ENCODE data around the gene SUMO3.

The SUMO3 gene

DNA sequence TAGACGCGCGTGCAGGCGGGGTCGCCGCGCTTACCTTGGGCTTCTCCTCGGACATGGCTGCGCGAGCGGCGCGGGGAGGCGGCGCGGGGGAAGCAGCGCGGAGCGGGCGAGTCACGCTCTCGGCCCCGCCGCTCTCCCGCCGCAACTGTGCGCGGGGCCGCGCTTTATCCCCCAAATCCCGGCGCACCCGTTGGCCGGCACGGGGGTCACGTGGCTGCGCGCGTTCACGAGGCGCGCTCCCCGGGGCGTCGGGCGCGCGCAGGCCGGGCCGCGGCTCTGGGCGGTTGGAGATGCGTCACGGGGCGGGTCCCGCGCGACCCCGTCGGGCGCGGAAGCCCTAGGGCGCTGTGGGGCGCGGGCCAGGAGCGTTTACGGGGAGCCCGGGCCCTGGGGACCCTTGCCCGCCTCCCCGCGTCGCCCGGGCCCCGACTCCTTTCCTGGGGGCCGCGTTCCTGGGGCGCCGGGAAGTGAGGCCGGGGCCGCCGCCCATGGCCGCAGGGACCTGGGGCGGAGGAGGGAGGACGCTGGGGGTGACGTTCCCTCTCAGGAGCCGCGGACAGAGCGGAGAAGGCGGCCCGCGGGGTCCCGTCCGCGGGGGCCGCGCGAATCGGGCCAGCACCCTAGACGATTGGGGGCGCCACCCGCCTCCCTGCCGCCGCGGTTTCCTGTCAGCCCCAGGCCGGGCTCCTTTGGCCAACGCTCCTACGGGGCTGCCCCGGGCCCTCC is at the start of gene SUMO3:
Gene SUMO3 (minus strand): TSS at position 149 of the 726 bp plus-strand sequence. CDS start 94 bp downstream, at position 55.
- peak; percentile 89 to 93 for DNase-seq

DNA sequence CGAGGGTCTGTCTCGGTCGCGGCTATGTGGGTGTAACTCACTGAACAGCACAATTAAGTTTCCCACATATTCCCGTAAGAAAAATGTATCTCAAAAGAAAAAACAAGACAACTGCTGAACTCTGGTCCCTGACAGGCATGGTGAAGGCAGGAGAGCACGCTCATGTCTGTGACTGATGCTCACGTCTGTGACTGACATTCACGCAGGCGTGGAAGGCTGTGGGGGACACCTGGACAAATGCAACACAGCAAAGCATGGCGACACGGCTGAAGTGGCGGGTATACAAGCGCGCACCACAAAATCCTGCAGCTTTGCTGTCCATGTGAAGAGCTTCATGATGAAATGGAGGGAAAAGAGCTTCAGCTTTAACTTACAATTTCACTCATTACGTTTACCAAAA is 49.6 kb upstream of the SUMO3 start:
- DNase-seq = no peak

DNA sequence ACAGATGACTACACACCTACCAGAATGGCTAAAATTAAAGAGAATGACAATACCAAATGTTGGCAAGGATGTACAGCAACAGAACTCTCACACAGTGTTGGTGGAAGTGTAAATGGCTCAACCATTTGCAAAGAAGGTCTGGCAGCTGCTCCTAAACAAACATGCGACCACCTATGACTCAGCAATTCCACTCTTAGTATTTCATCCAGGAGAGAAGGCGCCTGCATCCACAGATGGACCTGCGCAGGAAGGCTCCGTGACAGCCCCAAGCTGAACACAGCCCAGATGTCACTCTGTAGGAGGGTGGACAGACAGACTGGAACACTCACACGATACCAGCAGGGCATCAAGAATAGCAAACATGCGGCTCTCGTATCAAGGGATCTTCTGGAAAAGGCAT is 48.9 kb upstream of the SUMO3 start:
- DNase-seq = no peak

DNA sequence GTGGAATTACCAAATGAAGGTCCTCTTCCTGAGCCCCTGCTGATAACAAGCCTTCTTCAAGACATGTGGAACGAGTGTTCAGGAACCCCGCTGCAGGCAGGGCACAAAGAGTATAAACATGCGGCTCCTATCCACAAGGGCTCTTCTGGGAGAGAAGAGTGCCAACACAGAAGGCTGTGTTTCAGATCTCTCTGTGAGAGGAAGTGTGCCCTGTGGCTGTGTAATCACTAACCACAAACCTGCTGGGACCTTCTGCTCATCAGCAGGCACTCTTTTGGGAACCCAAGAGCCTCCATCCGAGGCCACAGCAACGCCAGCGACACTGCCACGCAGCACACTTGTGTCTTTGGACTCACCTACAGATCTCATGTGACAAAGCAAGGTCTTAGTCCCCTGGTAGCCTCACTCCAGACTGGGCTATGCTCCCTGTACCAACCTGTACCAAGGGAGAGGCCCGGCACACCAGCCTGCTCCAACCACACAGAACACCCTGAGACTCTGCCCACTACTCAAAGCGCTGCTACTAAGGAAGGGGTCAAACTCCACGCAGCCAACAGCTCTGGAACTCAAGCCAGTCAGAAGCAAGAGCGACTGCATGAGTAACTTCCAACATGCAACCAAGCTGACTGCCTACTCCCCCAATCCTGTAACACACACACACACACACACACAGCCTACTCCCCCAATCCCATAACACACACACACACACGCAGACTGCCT is 47.9 kb upstream of the SUMO3 start:
- peak; percentile 35 to 43 for DNase-seq

DNA sequence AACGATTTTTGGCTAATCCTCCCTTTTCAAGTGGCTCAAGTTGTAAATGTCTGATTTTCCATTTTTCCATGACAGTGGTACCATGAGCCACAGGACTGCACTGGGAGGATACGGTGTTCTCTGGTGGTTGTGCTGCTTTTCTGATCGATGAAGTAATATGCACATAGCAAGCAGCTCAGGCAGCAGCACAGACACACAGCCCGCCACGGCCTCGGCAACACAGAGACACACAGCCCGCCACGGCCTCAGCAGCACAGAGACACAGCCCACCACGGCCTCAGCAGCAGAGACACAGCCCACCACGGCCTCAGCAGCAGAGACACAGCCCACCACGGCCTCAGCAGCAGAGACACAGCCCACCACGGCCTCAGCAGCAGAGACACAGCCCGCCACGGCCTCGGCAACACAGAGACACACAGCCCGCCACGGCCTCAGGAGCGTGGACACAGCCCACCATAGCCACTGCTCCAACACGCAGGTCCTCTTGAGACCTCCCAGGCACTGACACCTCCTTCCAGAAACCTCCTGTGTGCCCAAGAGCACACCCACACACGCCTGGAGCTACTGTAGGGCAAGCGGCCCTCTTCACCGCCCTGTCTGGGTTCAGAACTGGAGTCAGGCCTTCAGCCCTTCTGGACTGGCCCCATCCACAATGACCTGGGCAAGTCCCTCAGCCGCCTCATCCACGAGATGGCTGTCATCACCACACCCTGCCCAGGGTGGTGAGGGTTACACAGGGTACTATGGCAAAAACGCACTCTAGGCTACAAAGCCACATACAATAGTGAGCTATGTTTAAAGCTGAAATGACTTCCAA is 45.2 kb upstream of the SUMO3 start:
- DNase-seq = no peak

DNA sequence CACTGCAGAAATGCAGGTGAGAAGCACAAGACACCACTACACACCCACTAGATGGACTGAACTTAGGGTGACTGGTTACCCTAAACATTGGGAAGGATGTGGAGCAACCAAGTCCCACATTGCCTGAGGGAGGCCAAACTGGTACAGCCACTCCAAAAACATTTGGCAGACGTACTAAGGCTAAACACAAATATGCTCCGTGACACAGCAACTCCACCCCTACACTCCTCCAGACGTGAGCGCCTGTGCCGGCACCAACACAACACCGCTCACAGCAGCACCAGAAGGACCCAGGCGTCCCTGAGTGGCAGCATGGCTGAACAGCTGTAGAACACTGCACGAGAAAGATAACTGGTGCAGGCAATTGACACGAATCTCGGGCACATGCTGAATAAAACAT is 40.9 kb upstream of the SUMO3 start:
- no peak for DNase-seq

DNA sequence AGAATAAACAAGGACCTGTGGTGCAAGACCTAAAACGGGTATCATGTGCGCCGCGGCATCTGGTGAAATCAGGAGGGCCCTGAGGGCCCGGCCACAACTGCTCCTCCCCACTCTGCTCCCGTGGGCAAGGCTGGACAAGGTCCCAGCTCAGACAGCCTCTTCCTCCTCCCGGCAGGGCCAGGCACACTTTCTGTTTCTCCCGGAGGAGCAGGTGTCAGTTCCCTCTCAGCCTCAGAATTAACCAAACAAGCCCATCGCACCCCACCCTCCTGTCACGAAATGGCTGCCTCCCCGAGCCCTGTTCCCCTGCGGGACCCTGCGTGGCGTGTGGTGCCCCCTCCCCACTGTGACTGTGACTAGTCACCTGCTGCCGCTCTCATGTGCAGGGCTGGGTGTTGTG is 40.4 kb upstream of the SUMO3 start:
- DNase-seq = no peak

DNA sequence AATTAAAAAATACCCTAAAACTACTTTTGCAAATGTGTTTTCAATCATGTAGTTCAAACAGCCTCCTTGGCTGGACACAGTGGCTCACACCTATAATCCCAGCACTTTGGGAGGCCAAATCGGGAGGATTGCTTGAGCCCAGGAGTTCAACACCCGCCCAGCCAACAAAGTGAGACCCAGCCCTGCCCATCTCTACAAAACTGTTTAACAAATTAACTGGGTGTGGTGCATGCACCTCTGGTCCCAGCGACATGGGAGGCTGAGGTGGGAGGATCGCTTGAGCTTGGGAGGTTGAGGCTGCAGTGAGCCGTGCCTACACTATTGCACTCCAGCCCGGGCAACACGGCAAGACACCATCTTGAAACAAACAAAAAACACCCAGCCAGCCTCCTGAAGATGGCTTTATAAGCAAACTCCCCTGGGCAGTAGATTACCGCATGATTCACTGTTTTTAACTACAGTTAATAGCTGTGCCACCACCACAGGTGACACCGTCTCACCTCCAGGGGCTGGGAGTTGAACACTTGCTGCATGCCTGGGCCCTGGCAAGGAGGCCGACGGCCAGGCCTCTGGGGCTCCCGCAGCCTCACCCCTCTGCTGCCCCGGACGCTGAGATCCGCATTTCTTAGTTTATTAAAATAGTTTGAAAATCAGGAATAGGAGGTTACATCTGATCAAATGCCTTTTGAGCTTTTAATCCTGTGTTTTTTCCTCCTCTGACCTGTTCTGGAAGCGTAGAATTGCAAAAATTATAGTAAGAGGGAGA is 39.4 kb upstream of the SUMO3 start:
- no peak for DNase-seq

DNA sequence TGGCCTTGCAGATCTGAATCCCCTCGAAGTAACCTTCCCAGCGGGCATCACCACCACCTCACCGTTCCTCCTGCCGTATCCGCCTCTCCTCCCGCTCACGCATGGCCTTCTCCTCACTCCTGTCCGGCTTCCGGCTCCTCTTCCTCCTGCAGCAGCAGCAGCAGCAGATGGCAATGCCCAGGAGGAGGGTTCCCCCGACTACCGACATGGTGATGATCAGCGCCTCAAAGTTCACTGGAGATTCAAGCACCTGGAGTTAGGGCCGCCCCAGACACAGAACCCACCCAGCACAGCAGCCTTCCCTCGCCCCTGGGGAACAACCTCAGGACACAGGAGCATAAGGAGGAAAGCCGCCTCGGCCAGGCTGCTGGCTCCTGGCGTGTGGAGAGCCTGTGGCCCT is 38.3 kb upstream of the SUMO3 start:
- no peak for DNase-seq

DNA sequence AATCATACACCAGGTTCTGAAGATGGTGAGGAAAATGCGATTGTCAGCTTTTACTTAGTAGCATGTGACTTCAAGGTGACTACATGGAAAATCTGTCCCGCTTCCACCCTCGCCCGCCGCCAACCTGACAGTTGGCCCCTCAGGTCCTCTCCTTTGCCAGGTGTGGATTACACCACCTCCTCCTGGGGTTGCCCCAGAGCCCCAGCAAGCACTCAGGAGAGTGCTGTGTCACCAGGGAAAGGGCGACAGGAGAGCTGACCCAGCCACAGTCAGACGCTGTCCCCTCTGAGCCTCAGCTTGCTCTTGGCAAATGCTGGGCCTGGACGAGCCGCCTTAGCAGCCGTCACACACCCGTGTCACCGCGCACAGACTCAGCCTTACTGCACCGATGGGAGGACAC is 37.7 kb upstream of the SUMO3 start:
- DNase-seq = no peak

DNA sequence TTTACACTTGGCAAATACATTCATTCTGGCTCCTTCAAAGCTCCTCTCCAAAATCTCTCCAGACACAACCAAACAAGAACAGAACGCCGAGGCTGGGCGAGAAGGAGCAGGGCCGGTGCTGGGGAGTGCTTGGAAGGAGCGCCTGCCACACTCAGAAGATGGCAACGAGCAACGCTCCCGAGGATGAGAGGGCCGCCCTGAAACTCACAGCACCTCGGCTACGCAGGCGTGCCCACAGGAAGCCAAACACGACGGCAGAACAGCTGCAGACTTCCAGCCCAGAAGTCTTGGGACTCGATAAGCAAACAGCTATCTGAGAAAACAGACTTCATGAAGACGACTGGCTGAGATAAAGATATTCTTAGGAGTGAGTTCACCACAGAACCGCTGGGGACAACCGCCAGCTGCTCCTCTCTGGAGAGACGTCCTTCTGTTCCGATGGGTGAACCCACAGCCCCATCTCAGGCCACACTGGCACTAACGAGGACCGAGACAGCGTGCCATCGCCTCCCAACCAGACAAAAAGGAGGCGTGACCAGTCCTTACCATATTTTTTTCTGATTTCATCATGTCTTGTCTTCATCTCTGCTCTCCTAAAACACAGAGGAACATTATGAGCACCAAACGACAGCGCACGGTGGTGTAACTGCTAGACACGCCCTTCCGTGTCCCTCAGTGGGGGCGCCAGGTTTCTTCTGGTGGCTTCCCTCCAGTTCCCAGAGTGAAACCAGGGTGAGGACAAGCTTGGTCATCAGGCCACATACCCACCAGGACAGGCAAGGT is 37.0 kb upstream of the SUMO3 start:
- peak in 1 of 2 donors; percentile 16 for DNase-seq

DNA sequence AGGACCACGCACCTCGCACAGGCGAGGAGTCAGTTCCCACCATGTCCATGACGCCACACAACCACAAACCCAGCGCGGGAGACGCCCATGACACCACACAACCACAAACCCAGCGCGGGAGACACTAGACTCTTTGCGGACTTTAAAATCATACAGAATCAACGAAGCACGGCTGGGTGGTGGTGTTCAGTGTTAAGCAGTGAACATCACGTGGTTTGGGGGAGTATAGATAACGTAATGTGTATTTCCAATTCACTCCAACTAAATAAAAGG is 36.5 kb upstream of the SUMO3 start:
- DNase-seq = peak in 1 of 2 donors; percentile 18

DNA sequence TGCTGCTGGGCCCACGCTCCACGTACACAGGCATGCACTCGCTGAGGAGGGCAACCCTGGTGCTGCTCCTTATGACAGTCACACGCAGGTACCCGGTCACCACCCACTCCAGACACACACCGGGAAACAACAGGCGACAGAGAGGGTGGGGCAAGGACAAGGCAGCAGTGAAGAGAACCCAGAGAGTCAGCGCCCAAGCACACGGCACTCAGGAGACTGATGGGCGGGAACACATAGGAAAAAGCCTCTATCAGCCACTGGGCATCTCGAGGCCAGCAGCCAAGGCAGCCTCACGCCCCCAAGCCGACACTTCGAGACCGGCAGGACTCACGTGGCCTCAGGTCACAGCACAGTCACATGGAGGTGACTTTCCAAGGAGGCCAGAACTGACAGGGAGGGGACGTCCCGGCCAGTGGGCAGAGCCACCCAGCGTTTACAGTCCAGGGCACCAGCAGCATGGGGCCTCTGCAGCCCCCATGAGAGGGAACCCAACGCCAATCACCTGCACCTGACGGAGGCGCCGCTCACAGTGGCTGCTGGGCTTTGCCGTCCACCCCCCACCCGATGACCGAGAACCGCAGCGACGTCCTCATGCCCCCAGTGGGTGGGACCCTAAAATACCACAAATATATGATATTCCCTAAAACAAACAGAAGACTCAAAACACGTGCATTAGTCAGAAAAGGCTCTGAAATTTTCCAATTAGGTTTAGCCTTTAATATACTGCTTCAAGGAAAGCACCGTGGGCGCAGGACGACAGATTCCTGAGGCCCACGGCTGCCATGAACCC is 35.9 kb upstream of the SUMO3 start:
- no peak for DNase-seq

DNA sequence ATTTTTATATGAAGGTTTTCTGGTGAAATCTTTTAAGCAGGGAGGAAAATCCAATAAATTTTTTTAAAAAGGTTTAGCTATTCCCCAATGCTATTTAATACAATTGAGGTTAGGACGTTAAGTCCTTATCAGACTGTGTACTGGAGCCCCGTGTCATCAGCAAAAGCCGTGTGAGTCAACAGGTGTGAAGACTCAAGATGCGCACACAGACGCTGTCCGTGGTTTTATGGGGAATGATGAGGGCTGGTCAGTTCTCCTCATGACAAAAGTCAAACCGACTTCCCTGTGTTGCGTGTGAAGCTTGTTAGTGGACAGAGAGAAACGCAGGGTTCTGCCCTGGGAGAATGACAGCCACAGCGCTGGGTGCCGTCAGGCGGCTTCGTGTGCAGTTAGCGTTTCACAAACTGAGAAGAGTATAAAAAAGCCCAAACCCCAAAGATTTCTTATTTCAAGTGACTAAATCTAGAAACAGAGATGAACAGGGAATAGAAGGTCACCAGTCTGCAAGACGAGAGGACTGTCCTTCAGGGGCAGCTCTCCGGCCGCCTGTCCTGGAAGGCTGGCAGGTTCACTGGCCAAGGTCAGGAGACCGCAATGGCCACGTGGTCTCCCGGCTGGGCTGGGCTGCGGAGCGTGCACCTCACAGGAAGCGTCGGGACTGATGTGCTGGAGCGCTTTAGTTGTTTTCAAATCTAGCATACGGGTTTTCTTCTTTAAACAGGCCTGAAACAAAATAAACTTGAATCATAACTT is 33.2 kb upstream of the SUMO3 start:
- DNase-seq = no peak

DNA sequence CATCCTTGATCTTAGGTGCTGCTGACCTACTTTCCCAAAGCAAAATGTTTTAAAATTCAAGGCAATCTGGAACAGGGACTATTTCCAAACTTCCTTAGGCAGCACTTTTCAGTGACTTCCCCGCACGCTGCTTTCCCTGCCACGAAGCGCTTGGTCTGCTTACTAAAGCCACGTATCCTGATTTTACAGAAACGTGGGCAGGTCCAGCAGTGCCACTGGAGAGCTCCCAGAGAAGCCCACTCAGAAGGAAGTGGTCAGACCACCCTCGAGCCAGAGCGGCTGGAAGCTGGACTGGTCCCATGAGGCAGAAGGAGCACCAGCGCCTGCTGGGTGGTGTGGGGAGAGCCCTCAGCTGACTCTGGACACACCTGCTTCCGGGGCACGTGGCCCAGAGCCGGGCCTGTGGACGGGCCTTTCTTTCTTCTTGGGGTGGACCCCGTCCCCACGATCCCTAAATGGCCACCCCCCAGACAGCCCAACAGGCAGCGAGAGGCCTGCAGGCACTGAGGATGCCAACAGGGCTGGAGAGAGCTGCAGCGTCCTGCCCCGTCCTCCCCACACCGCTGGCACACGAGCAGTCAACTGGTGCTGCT is 32.4 kb upstream of the SUMO3 start:
- no peak for DNase-seq

DNA sequence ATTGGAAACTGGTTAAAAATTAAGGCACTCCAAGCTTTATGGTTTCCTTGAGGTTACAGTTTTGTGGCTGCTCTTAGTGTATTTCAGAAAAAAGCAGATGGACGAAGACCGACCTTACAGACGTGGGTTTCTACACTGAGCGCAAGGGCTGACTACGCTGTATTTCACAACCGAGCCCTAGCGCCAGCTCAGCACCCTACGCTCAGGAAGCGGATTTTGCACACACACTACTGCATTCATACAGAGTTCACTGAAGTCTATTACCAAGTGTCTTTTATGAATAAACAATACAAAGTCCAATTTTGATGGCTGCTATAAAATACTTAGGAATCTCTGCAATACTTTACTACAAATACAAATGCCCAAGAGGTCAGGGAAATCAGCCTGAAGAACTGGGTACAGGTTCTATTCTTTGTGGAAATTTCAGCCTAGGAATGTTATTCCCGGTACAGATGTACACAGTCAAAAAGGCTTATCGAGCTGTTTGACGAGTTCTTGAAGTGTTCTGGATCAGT is 31.8 kb upstream of the SUMO3 start:
- DNase-seq = no peak

DNA sequence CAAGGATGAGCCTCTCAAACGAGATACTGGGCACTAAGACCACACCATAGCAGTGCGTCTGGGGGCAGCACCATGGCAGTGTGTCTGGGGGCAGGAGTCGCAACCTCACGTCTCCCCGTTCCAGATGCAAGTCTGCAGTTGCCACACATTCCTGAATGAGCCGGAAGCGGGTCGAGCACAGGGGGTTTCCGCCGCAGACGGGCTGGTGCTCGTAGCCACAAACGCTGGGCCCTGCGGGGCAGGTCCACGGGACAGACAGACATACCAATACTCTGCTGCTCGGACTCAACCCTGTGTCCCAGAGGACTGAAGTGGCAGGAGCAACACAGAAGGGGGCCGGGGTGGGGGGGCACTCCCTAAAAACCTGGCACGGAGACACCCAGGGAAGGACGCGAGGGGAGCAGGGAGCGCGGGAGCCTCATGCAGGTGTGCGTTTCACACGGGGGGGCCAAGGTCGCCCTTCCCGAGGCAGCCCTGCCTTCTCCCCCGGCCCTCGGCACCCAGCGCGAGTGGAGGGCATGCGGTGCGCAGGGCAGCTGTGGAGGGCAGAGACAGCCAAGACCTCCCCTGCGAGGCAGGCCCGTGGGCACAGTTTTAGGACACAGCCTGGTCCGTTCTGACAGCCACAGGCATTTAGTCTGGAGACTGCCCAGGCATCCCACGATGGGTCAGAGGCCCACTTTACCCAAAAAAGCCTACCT is 31.1 kb upstream of the SUMO3 start:
- DNase-seq = no peak

DNA sequence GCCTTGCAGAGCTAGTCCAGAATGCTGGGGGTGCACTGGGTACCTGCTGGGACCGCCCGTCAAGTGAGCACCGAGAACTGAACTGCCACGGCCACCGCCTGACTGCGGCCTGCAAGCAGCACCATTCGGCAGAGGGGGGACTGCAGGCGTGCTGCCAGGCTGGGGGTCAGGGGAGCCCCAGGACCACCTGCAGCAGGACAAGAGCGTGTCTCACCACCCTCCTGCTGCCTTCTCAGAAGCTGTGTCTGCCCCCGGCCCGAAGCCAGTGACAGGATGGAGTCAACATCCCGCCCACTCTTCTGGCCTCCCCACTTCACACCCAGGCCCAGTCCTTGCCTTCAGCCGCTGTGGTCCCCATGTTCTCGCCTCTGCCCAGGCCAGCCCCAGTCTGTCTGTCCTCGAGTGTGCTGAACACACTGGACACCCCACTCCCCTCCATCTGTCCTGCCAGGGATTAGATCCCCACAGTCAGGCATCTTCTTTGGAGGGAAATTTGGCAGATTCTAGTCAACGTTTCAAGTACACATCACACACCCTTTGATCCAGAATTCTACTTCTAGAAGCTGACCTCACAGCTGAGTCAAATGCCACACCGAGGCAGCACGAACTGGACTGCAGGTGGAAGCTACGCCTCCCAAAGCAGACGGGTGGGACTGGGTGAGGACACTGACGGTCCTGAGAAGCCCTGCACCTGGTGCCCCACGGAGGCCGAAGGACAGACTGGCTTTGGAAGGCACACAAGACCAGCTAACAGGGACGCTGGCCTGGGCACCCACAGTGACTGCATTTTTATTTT is 29.6 kb upstream of the SUMO3 start:
- DNase-seq = no peak

All from CD4-positive, alpha-beta T cell treated with Interferon alpha-2 for 1 hour (primary cell).